HUDEP-2 (cell line): Measurements from ENCODE around the gene SPTB.

Source experiments
- DNase-seq, 76 experiments: peaks; one replicate each; lab custom pipeline; 2025; ENCODE audit not compliant: unreplicated experiment in 76 of 76; lab: John Stamatoyannopoulos, UW

SPTB gene

DNA sequence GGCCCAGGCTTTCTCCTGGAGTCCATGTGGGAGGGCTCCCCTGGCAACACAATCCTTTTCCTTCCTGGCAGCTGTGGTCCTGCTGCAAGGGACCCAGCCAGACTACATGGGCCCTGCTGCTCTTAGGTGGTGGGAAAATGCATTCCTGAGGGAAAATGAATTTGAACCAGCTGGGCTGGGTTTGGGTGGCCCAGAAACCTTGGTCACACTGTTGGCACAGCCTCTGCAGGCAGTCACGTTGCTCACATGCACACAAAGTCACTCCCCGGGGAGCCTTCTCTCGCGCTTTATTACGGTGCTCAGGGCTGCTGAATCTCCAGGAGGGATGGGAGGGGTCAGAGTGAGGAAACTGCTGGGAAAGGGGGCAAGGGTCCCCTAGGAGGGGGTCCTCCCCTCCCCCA is 158.3 kb downstream of the SPTB start:
- no peak for DNase-seq

DNA sequence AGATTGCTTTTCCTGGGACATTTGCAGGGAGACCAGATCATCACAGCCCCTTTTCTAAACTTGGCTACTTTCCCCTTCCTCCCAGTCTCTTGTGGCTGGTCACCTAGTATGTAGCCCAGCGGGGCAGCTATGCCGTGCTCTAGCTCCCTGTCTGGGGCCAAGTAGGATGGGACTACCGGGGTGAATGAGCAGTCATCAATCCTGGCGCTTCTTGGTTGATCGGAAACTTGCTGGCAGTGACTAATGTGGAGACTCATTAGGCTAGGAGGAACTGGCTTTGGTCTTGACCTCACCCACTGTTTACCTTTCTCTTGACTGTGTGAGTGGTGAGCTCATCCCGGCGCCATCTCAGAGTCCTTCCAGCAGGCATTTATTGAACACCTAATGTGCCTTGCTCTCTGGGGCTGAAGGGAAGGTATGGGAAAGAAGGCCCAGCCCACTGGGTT is 159.6 kb downstream of the SPTB start:
- DNase-seq: no peak

DNA sequence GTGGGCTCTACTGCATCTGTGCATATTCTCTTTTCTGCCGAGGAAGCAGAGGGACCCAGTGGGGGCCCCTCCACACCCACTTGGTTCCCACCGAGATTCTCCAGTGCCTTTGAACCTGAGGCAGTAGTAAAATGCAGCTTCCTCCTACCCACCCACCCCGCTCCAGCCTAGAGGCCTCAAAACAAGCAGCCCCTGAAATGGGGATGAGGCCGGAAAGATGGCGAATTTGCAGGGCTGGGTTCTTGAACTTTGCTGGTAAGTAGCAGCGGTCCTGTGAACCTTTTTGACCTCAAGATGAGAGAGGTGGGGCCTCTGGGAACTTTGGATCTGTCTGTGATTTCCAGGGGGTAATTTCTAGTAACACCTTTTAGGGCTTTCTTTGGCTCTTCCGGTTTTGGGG is 160.1 kb downstream of the SPTB start:
- DNase-seq: no peak

DNA sequence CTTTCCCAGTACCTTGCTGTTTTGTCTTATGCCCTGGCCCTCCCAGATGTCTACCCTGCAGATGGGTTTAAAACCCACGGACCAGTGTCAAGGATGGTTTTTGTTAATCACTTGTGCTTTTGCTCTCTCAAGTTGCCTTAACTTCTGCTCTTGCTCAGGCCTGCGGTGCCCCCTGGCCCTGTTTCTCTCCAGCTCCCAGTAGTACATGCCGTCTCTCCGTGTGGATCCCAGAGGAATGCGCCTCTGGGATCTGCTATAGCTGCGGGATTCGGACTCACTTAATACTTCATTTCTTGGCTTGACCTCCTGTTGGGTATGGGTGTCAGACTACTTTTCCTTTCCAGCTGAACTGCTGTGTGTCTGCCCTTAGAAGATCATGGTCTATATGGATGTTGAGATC is 160.9 kb downstream of the SPTB start:
- no peak for DNase-seq

DNA sequence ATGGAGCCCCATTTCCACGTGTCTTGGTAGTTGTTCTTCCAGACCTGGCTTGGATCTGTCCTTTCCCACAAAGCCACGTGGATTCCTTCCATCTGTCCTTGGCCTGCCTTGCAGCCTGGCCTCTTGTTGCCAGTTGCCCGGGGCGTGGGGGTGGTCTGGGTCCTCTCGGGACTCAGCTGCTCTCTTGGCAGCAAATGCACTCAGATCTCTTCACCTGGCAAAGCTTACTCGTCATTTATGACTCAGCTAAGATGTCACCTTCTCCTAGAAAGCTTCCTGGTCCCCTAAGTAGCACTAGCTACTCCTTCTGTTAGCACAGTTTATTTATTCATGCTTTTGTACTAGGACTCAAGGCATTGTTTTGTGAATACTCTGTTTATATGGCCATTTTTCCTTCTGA is 161.8 kb downstream of the SPTB start:
- DNase-seq: no peak

DNA sequence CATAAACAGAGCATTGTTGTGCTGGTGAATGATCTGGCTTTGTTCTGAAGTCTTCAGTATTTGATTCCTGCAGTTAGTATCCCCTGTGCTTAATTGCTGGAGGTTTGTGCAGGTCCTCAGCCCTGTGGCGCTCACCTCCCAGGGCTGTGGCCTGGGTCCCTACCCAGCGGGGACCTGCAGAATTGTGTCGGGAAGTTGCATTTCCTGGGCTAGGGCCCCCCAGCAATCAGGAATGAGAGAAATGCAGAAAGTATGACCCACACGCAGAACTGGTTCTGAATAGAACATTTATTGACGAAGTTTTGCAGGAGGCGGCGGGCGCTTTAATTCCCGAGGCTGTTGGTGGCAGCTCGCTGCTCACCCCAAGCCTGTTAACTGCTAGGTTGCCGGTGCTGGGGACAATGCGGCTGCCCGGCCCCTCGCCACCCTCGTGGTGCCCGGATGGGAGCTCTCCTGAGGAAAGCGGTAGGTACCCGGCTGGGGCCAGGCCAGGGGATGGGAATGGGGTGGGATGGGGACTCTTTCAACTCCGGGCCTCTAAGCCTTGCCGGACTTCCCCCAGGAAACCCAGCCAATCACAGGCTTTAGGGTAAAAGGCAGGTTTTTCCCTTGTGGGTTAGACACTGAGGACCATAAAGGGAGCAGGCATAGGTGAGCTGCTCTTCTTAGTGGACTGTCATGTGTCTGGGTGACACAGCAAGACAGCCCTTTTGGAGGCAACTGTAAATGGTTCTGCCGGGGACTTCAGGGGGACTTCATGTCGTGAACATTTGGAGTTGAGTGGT is 163.9 kb downstream of the SPTB start:
- no peak for DNase-seq

DNA sequence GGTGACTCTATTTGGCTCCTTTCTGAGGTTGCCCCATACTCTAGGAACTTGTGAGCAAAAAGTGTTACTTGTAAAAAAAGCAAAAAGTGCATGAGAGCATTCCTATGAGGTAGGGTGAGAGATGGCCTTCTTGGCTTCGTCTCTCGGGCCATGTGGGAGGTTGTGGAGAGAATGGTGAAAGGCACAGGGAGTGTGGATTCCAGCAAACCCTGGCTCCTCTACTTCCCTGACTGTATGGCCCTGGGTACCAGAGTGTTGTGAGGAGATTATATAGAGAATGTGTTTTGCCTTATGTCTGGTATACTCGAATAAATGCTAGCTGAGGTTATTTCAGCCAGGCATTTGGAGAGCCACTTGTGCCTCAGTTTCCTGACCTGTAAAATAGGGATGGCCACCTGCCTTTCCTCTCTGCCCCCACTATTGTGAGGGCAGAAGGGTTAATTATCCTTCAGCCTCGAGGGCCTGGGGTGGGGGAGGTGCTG is 164.5 kb downstream of the SPTB start:
- no peak for DNase-seq

DNA sequence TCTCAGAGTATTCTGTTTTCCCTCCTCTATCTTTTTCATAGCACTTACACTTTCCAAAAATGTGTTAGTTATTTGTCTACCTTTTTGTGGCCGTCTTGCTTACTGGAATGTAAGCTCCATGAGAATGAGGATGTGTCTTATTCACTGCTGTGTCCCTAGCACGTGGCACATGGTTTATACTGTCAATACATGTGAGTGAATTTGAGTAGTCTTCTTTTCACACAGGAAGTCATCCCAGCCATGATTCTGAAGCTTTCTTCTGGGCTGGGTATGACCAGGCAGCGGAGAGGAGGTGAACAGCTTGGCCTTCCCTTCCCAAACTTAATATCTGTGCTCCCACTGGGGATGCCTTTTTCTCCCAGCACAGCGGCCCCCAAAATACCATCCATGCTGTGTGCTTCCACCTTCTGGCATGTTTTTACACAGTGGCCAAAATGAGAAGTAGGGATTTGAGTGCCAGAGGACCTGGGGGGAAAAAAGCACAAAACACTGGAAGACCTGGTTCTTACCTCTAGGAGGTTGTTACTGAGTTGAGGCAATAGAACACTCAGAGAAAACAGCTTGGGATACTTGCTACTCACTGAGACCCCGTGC is 165.2 kb downstream of the SPTB start:
- no peak for DNase-seq

DNA sequence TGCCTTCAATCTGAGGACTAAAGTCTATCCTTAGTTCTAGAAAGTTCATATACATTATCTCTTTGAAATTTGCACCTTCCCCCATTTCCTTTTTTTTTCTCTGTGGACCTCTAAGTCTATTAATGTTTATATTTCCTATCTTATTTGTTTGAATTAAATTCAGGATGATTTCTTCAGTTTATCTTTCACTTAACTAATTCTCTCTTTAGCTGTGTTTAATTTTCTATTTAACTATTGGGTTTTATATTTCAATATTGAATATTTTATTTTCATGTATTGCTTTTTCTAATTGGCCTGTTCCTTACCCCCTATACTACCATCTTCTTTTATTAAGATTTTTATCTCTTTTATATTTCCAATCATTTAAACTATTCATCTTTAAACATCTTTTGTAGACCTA is 166.0 kb downstream of the SPTB start:
- DNase-seq: no peak

DNA sequence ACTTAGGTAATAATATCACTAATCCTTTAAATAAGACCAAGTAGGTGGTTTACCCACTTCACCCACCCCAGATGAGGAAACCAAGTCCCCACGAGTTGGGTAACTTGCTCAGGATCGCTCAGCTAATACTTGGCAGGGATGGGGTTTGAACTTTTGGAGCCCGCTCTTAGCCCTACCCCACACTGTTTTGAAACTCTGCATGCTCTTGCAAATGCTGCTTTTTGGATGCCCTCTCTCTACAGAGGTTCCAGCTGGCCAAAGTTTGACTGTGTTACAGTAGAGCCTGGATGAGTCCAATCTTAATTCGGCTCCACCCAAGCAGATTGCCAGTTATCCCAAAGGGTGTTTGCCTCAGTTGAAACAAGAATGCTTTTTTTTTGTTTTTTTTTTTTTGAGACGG is 168.7 kb downstream of the SPTB start:
- DNase-seq: no peak

DNA sequence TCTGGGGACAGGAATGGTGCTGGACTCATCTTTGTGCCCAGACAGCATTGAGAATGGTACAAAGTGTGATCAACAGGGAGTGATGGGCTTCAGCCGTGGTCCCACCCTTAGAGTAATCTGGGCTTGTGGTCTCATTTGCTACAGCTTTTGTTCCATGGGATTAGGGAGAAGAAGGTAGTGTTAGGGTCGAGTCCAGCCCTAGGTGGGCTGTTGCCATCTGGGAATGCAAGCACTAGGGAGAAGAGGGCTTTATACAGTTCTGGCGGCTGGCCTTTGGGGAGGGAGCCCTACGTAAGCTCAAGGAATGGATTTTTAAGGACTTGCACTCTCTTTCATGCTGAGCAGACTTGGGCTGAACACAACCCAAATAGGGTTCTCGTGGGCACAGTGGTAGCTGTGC is 170.6 kb downstream of the SPTB start:
- DNase-seq: no peak

DNA sequence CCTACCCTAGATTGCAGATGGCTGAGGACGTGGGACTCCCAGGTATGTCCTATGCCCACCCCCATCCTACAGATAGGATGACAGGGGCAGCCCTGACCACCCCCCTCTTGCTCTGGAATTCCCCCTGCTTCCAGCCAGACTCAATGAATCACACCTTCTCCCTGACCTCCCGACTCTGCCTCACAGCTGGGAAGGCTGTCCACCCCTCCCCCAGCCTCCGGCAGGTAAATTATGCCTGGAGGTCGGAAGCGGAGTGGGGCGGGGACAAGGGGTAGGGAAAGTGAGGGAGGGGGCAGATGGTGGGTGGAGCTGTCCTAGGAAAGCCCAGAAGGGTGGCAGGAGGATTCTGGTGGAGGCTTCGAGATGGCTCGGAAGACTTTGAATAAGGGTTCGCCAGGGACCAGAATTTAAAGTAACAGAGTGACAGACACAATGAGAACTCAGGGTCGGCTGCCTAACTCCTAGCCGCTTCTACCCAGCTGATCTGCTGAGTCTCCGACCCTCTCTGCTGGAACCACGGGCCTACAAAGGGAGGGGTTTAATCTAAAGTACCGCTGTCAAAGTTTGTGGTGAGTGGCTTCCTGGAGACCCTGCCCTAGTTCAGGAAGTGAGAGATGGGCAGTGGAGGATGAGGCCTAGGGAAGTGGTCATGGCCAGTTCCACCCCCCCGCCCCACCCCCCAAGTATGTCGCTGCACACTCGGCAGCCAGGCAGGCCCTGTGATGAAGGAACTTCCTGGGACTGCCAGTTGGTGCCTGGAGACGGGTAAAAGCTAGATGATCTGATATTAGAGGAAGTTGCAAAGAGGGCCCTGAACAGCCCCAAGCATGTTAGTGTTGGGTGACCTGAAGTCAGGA is 171.3 kb downstream of the SPTB start:
- no peak for DNase-seq

DNA sequence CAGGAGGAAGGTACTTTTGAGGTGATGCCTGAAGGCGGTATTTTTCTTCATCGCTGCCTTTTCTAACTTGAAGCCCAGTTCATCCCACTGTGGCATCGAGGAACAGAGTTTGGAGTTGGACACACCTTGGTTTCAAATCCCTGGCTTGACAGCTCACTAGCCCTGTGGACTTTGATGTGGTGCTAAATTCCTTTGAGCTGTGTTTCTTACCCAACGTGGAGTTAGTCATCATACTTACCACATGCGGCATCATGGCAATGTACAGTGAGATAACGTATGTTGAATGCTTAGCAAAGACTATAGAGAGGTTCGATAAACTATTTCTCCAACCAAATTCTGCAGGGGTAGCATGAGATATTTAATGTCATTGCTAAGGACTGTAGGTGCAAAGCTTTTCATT is 172.0 kb downstream of the SPTB start:
- DNase-seq: no peak

DNA sequence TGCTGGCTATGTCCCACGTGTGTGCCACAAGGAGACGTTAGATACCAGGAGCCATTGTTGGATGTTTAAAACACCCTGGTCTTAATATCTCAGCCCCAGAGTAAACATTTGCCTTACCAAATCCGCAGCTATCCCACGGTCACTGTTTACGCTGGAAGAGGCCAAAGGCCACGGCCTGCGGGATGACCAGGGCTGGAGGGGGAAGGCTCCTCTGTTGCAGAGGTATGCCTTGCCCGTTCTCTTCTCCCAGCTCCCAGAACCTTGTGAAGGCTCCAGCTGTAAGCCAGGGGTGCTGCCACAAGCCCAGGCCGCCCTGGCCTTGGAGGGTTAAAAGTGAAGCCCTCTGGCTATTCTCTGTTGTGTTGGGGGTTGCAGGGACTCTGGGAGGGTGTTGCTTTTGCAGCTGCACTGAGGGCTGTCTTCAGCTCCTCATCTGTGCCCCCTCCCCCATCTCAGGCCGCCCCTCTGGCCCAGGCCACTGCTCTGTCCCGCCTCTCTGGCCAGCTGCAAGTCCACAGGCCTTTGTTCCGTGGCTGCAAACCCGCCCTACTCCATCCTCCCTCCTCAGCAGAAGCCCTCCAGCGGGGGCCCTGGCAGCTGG is 173.0 kb downstream of the SPTB start:
- no peak for DNase-seq

DNA sequence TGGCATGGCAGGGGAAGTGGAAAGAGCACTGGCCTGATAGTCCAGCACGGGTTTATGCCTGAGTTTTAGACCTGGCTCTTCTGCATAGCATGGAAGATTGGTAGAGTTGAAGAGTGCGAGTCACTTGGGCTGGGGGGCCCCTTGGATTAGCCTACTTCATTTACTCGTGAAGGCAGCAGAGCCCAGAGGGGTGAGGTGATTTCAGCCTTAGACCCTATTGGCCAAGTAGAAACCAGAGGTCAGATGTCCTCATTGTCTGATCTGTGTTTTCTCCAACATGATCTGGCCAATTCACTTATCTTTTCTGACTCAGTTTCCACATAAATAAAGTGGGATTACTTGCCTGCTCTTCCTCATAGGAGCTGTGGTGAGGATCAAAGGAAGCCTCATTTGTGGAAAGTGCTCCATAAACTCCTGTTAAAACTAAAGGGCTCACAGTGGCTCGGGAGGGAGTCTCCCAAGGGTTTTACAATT is 173.6 kb downstream of the SPTB start:
- DNase-seq: no peak

DNA sequence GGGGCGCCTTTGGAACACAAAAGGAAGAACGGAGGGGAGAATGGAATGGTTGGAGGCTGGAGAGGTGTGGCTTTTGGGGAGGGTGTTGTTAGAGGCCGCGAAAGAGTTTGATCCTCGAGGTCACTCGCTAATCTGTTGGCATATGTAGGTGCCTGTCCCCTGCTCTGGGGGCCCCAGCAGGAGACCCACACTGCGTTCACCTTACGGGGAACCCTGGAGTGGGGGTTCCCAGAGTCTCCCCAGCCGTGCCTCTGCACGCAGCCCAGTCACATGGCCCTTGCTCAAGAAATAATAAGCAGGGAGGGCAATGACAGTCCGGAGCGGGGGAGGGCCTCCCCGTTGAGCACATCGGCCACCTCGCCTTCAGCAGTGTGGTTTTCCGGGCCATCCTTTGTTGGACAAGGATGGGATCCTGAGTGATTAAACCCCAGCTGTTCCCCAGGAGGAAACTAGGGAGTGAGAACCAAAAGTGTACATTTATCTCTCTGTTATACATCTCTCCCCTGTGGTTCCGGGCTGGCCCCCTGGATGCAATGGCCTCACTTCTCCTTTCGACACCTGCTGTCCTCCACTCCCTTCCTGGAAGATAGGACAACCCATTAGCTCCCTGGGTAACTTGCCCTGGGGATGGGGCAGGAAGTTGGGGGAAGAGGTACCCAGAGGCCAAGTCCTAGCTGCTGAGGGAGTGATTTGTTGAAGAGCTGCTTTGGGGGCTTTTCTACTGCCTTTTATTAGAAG is 174.2 kb downstream of the SPTB start:
- peak in 1 of 76 experiments; percentile 8 for DNase-seq

DNA sequence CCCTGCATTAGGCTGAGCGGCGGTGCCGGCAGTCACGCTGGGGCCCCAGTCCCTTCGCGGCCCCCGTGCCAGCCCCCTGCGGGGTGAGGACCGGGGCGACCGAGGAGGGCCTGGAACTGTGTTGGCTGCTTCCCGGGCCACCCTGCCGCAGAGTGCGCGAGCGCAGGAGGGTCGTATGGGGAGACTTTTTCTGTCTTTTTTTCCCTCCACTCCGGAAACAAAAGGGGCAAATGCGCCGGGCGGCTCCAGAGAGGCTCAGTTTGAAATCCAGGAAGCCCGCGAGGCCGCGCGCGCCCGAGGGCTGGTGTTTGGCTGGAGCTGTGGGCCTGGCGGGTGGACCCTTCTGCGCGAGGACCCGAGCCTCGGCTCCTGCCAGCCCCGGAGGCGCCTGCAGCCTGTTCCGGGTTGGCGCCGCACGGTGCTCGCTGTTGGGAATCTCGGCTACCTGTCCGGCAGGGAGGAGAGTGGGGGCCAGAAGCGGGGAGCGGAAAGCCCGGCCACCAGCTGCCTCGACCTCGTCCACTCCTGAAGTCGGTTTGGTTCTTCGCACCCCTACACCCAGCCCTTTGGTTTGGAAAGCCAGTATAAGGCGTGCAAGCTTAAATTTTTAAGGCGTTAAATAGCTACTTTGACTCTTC is 174.8 kb downstream of the SPTB start:
- DNase-seq: no peak

DNA sequence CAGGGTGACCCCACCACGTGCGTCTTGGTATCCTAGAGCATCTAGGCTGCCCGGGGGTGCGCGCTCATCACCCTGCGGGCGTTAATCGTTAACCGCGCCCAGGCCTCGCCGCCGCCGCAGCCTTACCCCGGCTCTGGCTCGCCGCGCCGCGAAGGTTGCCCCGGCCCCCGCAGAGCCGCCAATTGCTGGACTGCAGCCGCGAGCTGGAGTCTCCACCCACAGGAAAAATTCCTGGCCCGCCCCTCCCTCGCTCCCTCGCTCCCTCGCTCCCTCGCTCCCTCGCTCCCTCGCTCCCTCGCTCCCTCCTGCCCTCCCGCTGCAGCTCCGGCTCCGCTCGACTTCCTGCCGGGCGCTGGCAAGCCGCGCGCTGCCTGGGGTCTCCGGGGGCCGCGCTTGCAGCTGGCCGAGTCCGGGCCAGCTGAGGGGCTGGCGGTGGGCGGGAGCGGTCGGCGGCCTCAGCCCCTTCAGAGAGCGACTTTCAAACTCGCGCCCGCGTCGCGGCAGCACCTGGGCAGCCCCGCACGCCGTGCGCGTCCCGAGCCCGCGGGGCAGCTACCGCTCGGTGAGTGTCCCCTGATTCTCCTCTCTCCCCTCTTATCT is 175.5 kb downstream of the SPTB start, which contains the start of gene PLEKHG3:
Gene PLEKHG3 (plus strand): TSS at position 282 of the 600 bp plus-strand sequence. CDS start 23,208 bp downstream, outside the sequence.
- peak in 4 of 76 experiments; percentile 9 to 23 (median 18) for DNase-seq
